ENCODE measurements around the gene LY9. TPM values are rescaled to one million over a fixed set of nuclear protein-coding genes. Genes with fewer than 3 reads are reported as not detected.
A peak's percentile ranks its signal among the peaks of the same experiment; 100 is the strongest.

LY9 gene
- total and polyA plus RNA-seq, 8 donors: 0.29 to 2.5 (median 0.50) TPM

DNA sequence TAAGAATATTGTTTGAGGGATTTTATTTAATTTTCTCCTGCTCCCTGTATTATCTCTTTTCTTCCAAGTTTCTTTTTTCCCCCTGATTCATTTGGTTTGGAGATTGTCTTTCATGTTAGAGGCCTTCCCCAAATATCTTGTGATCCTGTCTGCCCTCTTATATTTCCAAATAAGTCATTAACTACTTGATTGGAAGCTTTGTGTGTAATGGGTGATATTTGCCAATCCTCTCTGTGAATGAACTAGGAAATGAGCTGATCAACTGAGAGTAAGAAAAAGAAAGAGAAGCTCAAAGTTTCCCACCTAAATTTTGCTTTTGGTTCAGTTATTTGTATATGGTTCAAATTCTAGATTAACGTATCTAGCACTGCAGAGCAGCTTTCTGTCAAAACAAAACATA is 23.6 kb upstream of the LY9 start:
- TF ChIP-seq, protein P1, sequence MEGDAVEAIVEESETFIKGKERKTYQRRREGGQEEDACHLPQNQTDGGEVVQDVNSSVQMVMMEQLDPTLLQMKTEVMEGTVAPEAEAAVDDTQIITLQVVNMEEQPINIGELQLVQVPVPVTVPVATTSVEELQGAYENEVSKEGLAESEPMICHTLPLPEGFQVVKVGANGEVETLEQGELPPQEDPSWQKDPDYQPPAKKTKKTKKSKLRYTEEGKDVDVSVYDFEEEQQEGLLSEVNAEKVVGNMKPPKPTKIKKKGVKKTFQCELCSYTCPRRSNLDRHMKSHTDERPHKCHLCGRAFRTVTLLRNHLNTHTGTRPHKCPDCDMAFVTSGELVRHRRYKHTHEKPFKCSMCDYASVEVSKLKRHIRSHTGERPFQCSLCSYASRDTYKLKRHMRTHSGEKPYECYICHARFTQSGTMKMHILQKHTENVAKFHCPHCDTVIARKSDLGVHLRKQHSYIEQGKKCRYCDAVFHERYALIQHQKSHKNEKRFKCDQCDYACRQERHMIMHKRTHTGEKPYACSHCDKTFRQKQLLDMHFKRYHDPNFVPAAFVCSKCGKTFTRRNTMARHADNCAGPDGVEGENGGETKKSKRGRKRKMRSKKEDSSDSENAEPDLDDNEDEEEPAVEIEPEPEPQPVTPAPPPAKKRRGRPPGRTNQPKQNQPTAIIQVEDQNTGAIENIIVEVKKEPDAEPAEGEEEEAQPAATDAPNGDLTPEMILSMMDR (IDR thresholded peaks at IDR 0.05): no peak
- ATAC-seq (no peak), DNase-seq (no peak)
- intact Hi-C loops (cut with DNase I): no loop called here
- Histone ChIP-seq H3K9me3 (no peaks in the 10 kb centered on the region), H3K27me3 (no peaks in the 10 kb centered on the region), H3K36me3 (no peaks in the 10 kb centered on the region), H3K4me1 (peaks cover 0 to 10% of the 10 kb centered on the region in 2 donors), H3K4me3 (no peak overlapping the region), H3K27ac (no peak overlapping the region)

DNA sequence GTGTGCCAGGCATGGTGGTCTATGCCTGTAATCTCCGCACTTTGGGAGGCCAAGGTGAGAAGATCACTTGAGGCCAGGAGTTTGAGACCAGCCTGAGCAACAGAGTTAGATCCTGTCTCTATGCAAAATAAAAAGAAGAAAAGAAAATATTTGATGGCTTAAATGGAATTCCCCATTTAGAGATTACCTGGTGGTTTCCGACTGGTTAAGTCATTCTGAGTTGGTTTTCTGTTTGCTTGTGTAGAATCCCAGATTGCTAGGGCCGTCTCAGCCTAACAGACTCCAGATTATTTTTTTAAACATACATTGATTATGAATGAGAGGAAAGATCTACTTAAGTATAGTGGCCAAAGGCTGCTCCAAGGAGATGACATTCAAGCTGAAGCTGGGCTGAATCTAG is 22.9 kb upstream of the LY9 start:
- no peaks in the 10 kb centered on the region for H3K36me3 ChIP-seq
- no peak overlapping the region for H3K4me3 ChIP-seq
- H3K27ac ChIP-seq: no peak overlapping the region
- H3K4me1 ChIP-seq: peaks cover 0 to 2% of the 10 kb centered on the region in 2 donors
- H3K27me3 ChIP-seq: no peaks in the 10 kb centered on the region
- TF ChIP-seq, protein P1 (IDR thresholded peaks at IDR 0.05): no peak
- DNase-seq (no peak), ATAC-seq (no peak)
- intact Hi-C loops (cut with DNase I): no loop called here
- H3K9me3 ChIP-seq: no peaks in the 10 kb centered on the region

DNA sequence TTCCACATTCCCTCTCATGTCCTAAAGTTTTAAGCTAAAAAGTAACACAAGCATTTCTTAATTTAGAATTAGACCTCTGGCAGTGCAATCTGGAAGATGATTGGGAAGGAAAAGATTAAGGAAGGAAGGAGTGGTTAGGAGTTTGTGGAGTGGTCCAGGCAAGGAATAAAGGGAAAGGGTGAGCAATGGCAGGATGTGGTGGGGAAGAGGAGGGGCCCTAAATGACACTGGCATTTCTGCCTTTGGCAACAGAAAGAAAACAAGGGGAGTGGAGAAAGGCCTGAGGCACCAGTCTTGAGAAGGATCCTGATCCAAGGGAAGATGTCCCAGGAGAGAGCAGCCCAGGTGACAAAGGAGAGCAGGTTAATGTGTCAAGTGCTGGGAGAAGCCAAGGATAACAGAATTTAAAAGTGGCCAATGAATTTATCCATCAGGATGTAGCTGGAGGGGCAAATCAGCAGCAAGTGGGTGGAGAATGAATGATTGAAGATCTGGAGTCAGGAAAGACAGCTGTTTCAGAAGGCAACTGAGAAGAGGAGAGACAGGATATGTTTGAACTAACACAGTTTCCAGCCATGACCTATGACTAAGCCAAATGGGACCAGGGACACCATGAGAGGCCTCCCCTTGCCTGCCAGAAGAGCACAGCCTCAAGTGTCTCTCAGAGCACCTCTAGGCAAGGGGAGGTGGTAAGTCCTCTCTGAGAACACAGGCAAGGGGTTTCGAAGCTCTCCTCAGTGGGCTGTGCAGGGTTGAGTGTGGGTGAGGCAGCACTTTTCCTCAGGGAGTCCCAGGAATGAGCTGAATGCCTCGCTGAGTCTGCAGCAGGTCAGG is 20.9 kb upstream of the LY9 start:
- no peak for DNase-seq
- intact Hi-C loops (cut with DNase I): no loop called here
- Histone ChIP-seq H3K9me3 (no peaks in the 10 kb centered on the region), H3K27ac (no peak overlapping the region), H3K4me1 (no peaks in the 10 kb centered on the region), H3K36me3 (no peaks in the 10 kb centered on the region), H3K4me3 (no peak overlapping the region), H3K27me3 (no peaks in the 10 kb centered on the region)
- TF ChIP-seq, protein P1 (IDR thresholded peaks at IDR 0.05): no peak
- peak; percentile 62 for ATAC-seq

DNA sequence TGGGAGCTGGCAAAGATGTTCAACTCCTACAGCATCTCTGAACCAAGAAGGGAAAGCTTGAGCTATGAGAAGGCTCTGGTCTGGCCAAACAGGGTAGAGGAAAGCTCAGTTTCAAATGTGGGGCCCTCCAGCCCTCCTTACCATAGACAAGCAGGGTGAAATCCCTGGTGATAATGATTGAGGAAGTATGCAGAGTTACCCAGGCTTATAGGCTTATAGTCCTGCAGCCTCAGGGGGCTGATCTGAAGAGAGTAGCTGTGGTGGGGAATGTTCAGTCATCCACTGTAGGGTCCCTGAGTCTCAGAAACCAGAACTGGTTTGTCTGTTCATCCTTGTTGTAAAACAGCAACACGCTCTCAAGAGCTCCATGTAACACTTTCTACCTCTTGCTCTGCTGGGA is 19.8 kb upstream of the LY9 start:
- intact Hi-C loops (cut with DNase I): no loop called here
- no peaks in the 10 kb centered on the region for H3K27me3 ChIP-seq
- no peak for ATAC-seq
- TF ChIP-seq, protein P1 (IDR thresholded peaks at IDR 0.05): no peak
- no peaks in the 10 kb centered on the region for H3K36me3 ChIP-seq
- H3K27ac ChIP-seq: no peak overlapping the region
- no peaks in the 10 kb centered on the region for H3K4me1 ChIP-seq
- DNase-seq: no peak
- H3K4me3 ChIP-seq: no peak overlapping the region
- no peaks in the 10 kb centered on the region for H3K9me3 ChIP-seq

DNA sequence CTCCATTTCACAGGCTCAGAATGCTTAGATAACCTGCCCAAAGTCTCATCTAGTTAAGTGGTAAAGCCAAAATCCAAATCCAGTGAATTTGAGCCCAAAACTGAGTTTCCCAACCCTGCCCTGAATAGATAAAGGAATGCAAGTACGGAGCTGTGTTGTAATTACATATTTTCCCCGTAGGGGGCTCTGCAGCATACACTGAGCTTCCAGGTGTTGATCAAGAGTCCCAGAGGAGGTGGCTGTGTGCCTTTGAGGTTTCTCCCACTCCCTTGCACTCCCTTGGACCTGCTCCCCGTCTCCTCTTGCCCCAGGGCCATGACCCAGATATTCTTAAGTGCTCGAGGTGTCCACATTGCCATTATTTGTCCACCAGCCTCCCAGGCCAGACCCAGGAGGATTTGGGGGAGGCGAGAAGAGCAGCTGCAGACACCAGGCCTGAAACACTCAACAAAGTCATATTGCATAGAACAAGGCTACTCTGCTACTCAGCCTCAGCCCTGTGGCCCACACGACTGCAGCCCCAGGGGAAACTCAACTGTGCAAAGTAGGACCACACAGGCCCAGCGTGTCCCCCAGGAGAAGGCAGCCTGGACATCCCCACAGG is 18.4 kb upstream of the LY9 start:
- peaks cover 0 to 10% of the 10 kb centered on the region in 2 donors for H3K4me1 ChIP-seq
- H3K27ac ChIP-seq: no peak overlapping the region
- no peak overlapping the region for H3K4me3 ChIP-seq
- no peaks in the 10 kb centered on the region for H3K27me3 ChIP-seq
- DNase-seq: peak in 1 of 4 donors; percentile 33
- no peaks in the 10 kb centered on the region for H3K9me3 ChIP-seq
- intact Hi-C loops (cut with DNase I): no loop called here
- no peaks in the 10 kb centered on the region for H3K36me3 ChIP-seq
- TF ChIP-seq, protein P1 (IDR thresholded peaks at IDR 0.05): peak; percentile 35 to 60
- peak; percentile 68 for ATAC-seq

Data from left lung (tissue), 10 donors.